SK-N-SH (cell line): ENCODE data around the gene DUS2. TPM values are rescaled to one million over a fixed set of nuclear protein-coding genes. Genes with fewer than 3 reads are reported as not detected.

ENCODE experiments used
- CTCF ChIA-PET: fragments of 300-600, 350-600 bp; formaldehyde crosslinking; extraction: SDS; loops from one replicate; lab custom pipeline; 2021; lab: Yijun Ruan, JAX
- POLR2A ChIA-PET: fragments of 350-600 bp; sonication (Branson Sonifier 250); formaldehyde crosslinking; extraction: SDS; loops from one replicate; lab custom pipeline; 2020; ENCODE audit warnings: antibody characterized with exemption, inconsistent platforms; lab: Yijun Ruan, JAX
- DNase-seq: peaks from one replicate; pipeline ENCODE4 v3.0.0; 2012
- H2AFZ ChIP-seq: fragments of 200-600 bp; sonication (generic); 2 replicates; pipeline ENCODE4 v1.8.1; 2016; ENCODE audit warnings: antibody characterized with exemption, mild to moderate bottlenecking, low read depth
- H3F3A ChIP-seq: fragments of 200-600 bp; sonication (generic); replicated peaks from 2 replicates; pipeline ENCODE3; 2016; ENCODE audit warnings: antibody characterized with exemption, mild to moderate bottlenecking; ENCODE audit not compliant: insufficient read depth
- H3K27ac ChIP-seq, 2 experiments: fragments of 200-500 bp in 1 of 2; fragments of 200-600 bp in 1 of 2; sonication (Bioruptor generic) in 1 of 2; sonication (generic), shearing (Covaris generic) in 1 of 2; 2 replicates each; pipeline versions ENCODE4 v1.5.1 to v1.6.1; 2014 to 2016; ENCODE audit warnings: low read depth in 2 of 2, inconsistent platforms in 1 of 2, low read length in 1 of 2, mild to moderate bottlenecking in 1 of 2, mixed read lengths in 1 of 2
- H3K27me3 ChIP-seq: fragments of 200-600 bp; sonication (generic), shearing (Covaris generic); 2 replicates; pipeline ENCODE4 v1.6.1; 2016; ENCODE audit warnings: mixed run types; ENCODE audit not compliant: insufficient read depth
- H3K36me3 ChIP-seq, 2 experiments: fragments of 200-500 bp in 1 of 2; fragments of 200-600 bp in 1 of 2; sonication (Bioruptor generic) in 1 of 2; sonication (generic) in 1 of 2; replicated peaks in 1 of 2; 2 replicates each; pipeline versions ENCODE3 to v1.5.1; 2014 to 2016; ENCODE audit warnings: low read length in 1 of 2, mild to moderate bottlenecking in 1 of 2; ENCODE audit not compliant: insufficient read depth in 2 of 2, control insufficient read depth in 1 of 2
- H3K4me1 ChIP-seq, 2 experiments: fragments of 200-500 bp in 1 of 2; fragments of 200-600 bp in 1 of 2; sonication (Bioruptor generic) in 1 of 2; sonication (generic), shearing (Covaris generic) in 1 of 2; 2 replicates each; pipeline versions ENCODE4 v1.5.1 to v1.6.1; 2014 to 2016; ENCODE audit warnings: low read depth in 1 of 2, low read length in 1 of 2, mixed run types in 1 of 2; ENCODE audit not compliant: insufficient read depth in 2 of 2, control insufficient read depth in 1 of 2
- H3K4me2 ChIP-seq: fragments of 200-600 bp; sonication (generic), shearing (Covaris generic); 2 replicates; pipeline ENCODE4 v1.6.1; 2017; ENCODE audit warnings: mixed run types
- H3K4me3 ChIP-seq, 2 experiments: fragments of 200-500 bp in 1 of 2; fragments of 200-600 bp in 1 of 2; sonication (Bioruptor generic) in 1 of 2; sonication (generic), shearing (Covaris generic) in 1 of 2; 2 replicates each; pipeline versions ENCODE4 v1.5.1 to v1.8.1; 2014 to 2016; ENCODE audit warnings: low read depth in 2 of 2, inconsistent platforms in 1 of 2, low read length in 1 of 2, mild to moderate bottlenecking in 1 of 2, mixed read lengths in 1 of 2, moderate library complexity in 1 of 2
- H3K79me2 ChIP-seq: fragments of 200-600 bp; sonication (generic); 2 replicates; pipeline ENCODE4 v1.8.1; 2017; ENCODE audit warnings: mild to moderate bottlenecking; ENCODE audit not compliant: insufficient read depth
- H3K9ac ChIP-seq: fragments of 200-600 bp; sonication (generic); 2 replicates; pipeline ENCODE4 v1.6.1; 2017; ENCODE audit warnings: mixed run types
- H3K9me2 ChIP-seq: fragments of 200-600 bp; sonication (generic); 2 replicates; pipeline ENCODE4 v1.6.1; 2017; ENCODE audit warnings: mixed run types
- H3K9me3 ChIP-seq: fragments of 200-600 bp; sonication (generic); 2 replicates; pipeline ENCODE4 v1.6.1; 2017; ENCODE audit warnings: mixed run types, mild to moderate bottlenecking, moderate library complexity
- H4K20me1 ChIP-seq: fragments of 200-600 bp; sonication (generic); 2 replicates; pipeline ENCODE4 v1.6.1; 2017; ENCODE audit warnings: mild to moderate bottlenecking, mixed run types; ENCODE audit not compliant: insufficient read depth
- EP300 ChIP-seq, 2 experiments: IDR thresholded peaks; 2 replicates each; pipeline versions ENCODE4 v1.4.0 to v1.6.1; 2012; ENCODE audit warnings: borderline replicate concordance in 1 of 2, low read depth in 1 of 2, low read length in 1 of 2
- EZH2phosphoT487 ChIP-seq: fragments of 200-600 bp; sonication (generic); IDR thresholded peaks from 2 replicates; pipeline ENCODE4 v1.6.1; 2017; ENCODE audit warnings: low read depth, mixed run types, mild to moderate bottlenecking, antibody characterized with exemption, moderate library complexity, borderline replicate concordance
- IRF3 ChIP-seq: fragments of 150-350 bp; IDR thresholded peaks from 2 replicates; pipeline ENCODE4 v1.6.1; 2016; ENCODE audit warnings: mild to moderate bottlenecking, low read depth, low read length
- NFIC ChIP-seq: IDR thresholded peaks from 2 replicates; pipeline ENCODE4 v1.4.0; 2012; ENCODE audit warnings: borderline replicate concordance
- NRF1 ChIP-seq: IDR thresholded peaks from 2 replicates; pipeline ENCODE4 v1.6.1; 2012; ENCODE audit warnings: low read depth, mild to moderate bottlenecking, low read length
- RFX5 ChIP-seq: IDR thresholded peaks from 2 replicates; pipeline ENCODE4 v1.6.1; 2012; ENCODE audit warnings: mild to moderate bottlenecking, improper control_type of control experiment, low read length
- RXRA ChIP-seq: IDR thresholded peaks from 2 replicates; pipeline ENCODE4 v1.4.0; 2012; ENCODE audit warnings: low read depth, mild to moderate bottlenecking, borderline replicate concordance
- TAF1 ChIP-seq: IDR thresholded peaks from 2 replicates; pipeline ENCODE4 v1.6.1; 2012; ENCODE audit warnings: low read depth, mild to moderate bottlenecking, low read length, moderate library complexity, borderline replicate concordance
- WGBS: methylation state at CpG from one replicate; pipeline ENCODE4 v1.1.6; 2017; ENCODE audit warnings: low lambda C conversion rate; 5-methylcytosine and 5-hydroxymethylcytosine counted together
- polyA plus RNA-seq, 3 experiments: library from polyadenylated mRNA; depleted of rRNA; stranded (reverse); fragments of >200 nt; gene quantifications; 2 replicates each; pipeline ENCODE4 v1.2.3, GENCODE V29; 2012
- TF ChIP-seq, protein P1 (sequence below): fragments of 150-350 bp; IDR thresholded peaks from 2 replicates; pipeline ENCODE4 v1.6.1; 2017; ENCODE audit warnings: antibody characterized with exemption, low read length, low read depth, borderline replicate concordance
- TF ChIP-seq, protein P2 (sequence below): fragments of 200-600 bp; sonication (generic); IDR thresholded peaks from 2 replicates; pipeline ENCODE4 v1.6.1; 2017; ENCODE audit warnings: antibody characterized with exemption, mild to moderate bottlenecking, moderate library complexity

DUS2 gene
- polyA plus RNA-seq, 1 of the 3 experiments (the other 2 are of a cell fraction): 16.1 TPM

GRCh38 chr16:68069511-68070248 lies 46.6 kb downstream of the DUS2 start:
- POLR2A ChIA-PET: interaction anchor here (0.6 to 0.7 kb wide), 2 partner anchors 15 to 36 kb away, joined by 3 read pairs; no protein-coding TSS in a partner anchor
- Histone ChIP-seq H4K20me1 (0 out of 2 replicates have a peak, but pooled peaks cover 2% of the 10 kb centered on the region), H3K4me3 (no peak overlapping the region), H3K9me3 (no peaks in the 10 kb centered on the region), H2AFZ (no peak overlapping the region), H3K4me1 (peaks cover 0 to 22% of the 10 kb centered on the region in 2 experiments; a peak in 2 of 4 replicates), H3F3A (peaks cover 23% of the 10 kb centered on the region), H3K27ac (no peak overlapping the region), H3K79me2 (no peaks in the 10 kb centered on the region), H3K9ac (no peak overlapping the region), H3K9me2 (no peaks in the 10 kb centered on the region), H3K4me2 (no peak overlapping the region), H3K36me3 (peaks cover 13 to 28% of the 10 kb centered on the region in 2 experiments), H3K27me3 (no peaks in the 10 kb centered on the region)
- DNase-seq: no peak
- 93% methylated on average over 4 of the region's 7 CpGs for WGBS
- CTCF ChIA-PET: interaction anchor here (0.6 to 2.1 kb wide), 4 partner anchors 29 to 1456 kb away, joined by 3 to 9 read pairs (median 4); no protein-coding TSS in a partner anchor
- TF ChIP-seq, protein P1, sequence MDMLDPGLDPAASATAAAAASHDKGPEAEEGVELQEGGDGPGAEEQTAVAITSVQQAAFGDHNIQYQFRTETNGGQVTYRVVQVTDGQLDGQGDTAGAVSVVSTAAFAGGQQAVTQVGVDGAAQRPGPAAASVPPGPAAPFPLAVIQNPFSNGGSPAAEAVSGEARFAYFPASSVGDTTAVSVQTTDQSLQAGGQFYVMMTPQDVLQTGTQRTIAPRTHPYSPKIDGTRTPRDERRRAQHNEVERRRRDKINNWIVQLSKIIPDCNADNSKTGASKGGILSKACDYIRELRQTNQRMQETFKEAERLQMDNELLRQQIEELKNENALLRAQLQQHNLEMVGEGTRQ: no peak
- TF ChIP-seq, protein P2, sequence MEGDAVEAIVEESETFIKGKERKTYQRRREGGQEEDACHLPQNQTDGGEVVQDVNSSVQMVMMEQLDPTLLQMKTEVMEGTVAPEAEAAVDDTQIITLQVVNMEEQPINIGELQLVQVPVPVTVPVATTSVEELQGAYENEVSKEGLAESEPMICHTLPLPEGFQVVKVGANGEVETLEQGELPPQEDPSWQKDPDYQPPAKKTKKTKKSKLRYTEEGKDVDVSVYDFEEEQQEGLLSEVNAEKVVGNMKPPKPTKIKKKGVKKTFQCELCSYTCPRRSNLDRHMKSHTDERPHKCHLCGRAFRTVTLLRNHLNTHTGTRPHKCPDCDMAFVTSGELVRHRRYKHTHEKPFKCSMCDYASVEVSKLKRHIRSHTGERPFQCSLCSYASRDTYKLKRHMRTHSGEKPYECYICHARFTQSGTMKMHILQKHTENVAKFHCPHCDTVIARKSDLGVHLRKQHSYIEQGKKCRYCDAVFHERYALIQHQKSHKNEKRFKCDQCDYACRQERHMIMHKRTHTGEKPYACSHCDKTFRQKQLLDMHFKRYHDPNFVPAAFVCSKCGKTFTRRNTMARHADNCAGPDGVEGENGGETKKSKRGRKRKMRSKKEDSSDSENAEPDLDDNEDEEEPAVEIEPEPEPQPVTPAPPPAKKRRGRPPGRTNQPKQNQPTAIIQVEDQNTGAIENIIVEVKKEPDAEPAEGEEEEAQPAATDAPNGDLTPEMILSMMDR: no peak
- no peak for TF ChIP-seq RXRA
- no peak for TF ChIP-seq IRF3
- no peak for TF ChIP-seq NRF1
- TF ChIP-seq EP300 (IDR thresholded peaks at IDR 0.05; ENCODE audit: borderline replicate concordance in 1 of 2, low read depth in 1 of 2, low read length in 1 of 2): no peak
- no peak for TF ChIP-seq EZH2phosphoT487
- no peak for TF ChIP-seq RFX5
- no peak for TF ChIP-seq TAF1
- TF ChIP-seq NFIC: no peak
